SU-DHL-6 (cell line): ENCODE data around the gene NOX3.

Experiments
- CTCF ChIP-seq: fragments of 200-600 bp; sonication (generic); IDR thresholded peaks from one replicate; pipeline ENCODE4 v1.5.1; 2017; ENCODE audit warnings: antibody characterized with exemption, mild to moderate bottlenecking, low read length, moderate library complexity; ENCODE audit not compliant: insufficient read depth, poor library complexity, severe bottlenecking
- EZH2phosphoT487 ChIP-seq: fragments of 200-600 bp; sonication (generic), shearing (Covaris generic); conservative IDR thresholded peaks from 2 replicates; pipeline ENCODE4 v1.6.1; 2018; ENCODE audit warnings: mild to moderate bottlenecking, antibody characterized with exemption, low read length, moderate library complexity, mixed read lengths

DNA sequence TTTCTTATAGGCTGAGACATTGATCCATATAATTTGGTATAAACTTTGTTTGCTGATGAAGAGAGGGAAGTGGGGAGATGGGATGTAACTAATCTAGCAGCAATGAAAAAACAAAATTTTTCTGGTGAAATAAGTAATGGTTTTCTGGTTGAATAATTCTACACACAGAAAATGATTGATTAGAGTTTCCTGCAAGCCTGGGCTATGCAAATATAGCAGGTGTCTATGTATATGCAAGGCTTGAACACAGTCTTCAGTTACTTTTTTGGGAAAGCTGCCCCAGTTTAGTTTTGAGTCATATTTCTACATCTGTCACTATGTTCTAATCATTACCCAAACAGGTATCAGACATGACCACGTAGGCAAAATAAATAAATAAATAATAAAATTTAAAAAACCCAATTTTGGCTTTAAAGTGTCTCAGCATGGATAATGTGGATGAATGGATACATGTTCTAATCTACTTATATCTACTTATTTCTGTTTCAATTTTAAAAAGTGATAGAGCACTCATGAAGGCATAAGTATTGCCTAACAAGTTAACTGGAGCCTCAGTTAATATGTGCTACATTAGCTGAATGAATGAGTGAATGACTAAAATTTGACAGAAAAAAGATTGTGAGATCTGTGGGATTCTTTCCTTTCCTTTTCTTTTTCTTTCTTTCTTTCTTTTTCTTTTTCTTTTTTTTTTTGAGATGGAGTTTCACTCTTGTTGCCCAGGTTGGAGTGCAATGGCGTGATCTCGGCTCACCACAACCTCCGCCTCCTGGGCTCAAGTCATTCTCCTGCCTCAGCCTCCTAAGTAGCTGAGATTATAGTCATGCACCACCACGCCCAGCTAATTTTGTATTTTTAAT is 104.1 kb downstream of the NOX3 start:
- TF ChIP-seq CTCF (no peak), EZH2phosphoT487 (no peak)
